Panc1 (cell line): ENCODE results near the gene GPR137B. TPM values are rescaled to one million over a fixed set of nuclear protein-coding genes. Genes with fewer than 3 reads are reported as not detected.
"Not testable (repeated sequence)": the region's sequence is repeated elsewhere in the genome, so short reads cannot be mapped to it uniquely, and the experiment has no call there.

Source experiments
- ATAC-seq: fragments of 200-7000 bp; cut with Tn5 transposase; 2 replicates; pipeline ENCODE4 v1.9.1; 2020; ENCODE audit warnings: mild to moderate bottlenecking, moderate library complexity
- BruUV-seq: library from RNA; stranded (reverse); fragments of 400-500 nt; replicated peaks from 2 replicates; lab custom pipeline; 2021; lab: Mats Ljungman, UMichigan
- CTCF ChIA-PET: fragments of 300-600 bp; sonication (Branson Sonifier 250); formaldehyde crosslinking; loops from one replicate; lab custom pipeline; 2022; ENCODE audit warnings: antibody characterized with exemption; lab: Charles Lee
- POLR2A ChIA-PET: fragments of 300-600 bp; sonication (Branson Sonifier 250); formaldehyde crosslinking; loops from one replicate; lab custom pipeline; 2022; ENCODE audit warnings: antibody characterized with exemption; lab: Charles Lee
- DNase-seq: peaks from one replicate; pipeline ENCODE4 v3.0.0-alpha.2; 2010; ENCODE audit warnings: low read depth, low spot score
- H3K27ac ChIP-seq: 2 replicates; pipeline ENCODE4 v1.5.1; 2011; ENCODE audit warnings: mild to moderate bottlenecking, low read length, inconsistent platforms
- H3K27me3 ChIP-seq: fragments of 200-500 bp; sonication (Bioruptor generic); 2 replicates; pipeline ENCODE4 v1.6.0; 2014; ENCODE audit warnings: low read length, inconsistent platforms; ENCODE audit not compliant: control insufficient read depth, insufficient read depth
- H3K36me3 ChIP-seq: fragments of 200-500 bp; sonication (Bioruptor generic); 2 replicates; pipeline ENCODE4 v1.5.1; 2014; ENCODE audit warnings: inconsistent platforms, mild to moderate bottlenecking, low read length, moderate library complexity; ENCODE audit not compliant: control insufficient read depth, insufficient read depth
- H3K4me1 ChIP-seq: 2 replicates; pipeline ENCODE4 v1.5.1; 2011; ENCODE audit warnings: inconsistent platforms, mild to moderate bottlenecking, low read length, moderate library complexity; ENCODE audit not compliant: control insufficient read depth, insufficient read depth
- H3K4me3 ChIP-seq, 2 experiments: 2 replicates each; pipeline ENCODE4 v1.5.1; 2011 to 2012; ENCODE audit warnings: low read depth in 2 of 2, low read length in 2 of 2, mild to moderate bottlenecking in 2 of 2, inconsistent platforms in 1 of 2, moderate library complexity in 1 of 2
- H3K9me3 ChIP-seq: fragments of 200-500 bp; sonication (Bioruptor generic); 2 replicates; pipeline ENCODE4 v1.5.1; 2014; ENCODE audit warnings: low read depth, mild to moderate bottlenecking, inconsistent platforms, low read length, moderate library complexity; ENCODE audit not compliant: control insufficient read depth, insufficient read depth
- POLR2AphosphoS5 ChIP-seq: IDR thresholded peaks from 2 replicates; pipeline ENCODE4 v1.6.1; 2012; ENCODE audit warnings: mild to moderate bottlenecking, low read depth, low read length, moderate library complexity
- SIN3A ChIP-seq: IDR thresholded peaks from 2 replicates; pipeline ENCODE4 v1.6.1; 2012; ENCODE audit warnings: low read depth, mild to moderate bottlenecking, low read length, moderate library complexity, borderline replicate concordance; ENCODE audit not compliant: insufficient read depth
- TCF7L2 ChIP-seq: IDR thresholded peaks from 2 replicates; pipeline ENCODE4 v1.6.1; 2011; ENCODE audit warnings: mild to moderate bottlenecking, low read depth, low read length, inconsistent platforms
- in situ Hi-C: cut with HindIII; loops from 2 replicates; pipeline ENCODE4 v1.10.0; 2016; ENCODE audit warnings: low sequenced_read_pairs, low pct_unique_long_range_greater_than_20kb
- intact Hi-C: fragments of 100-400 bp; cut with micrococcal nuclease; formaldehyde crosslinking; loops from one replicate; pipeline ENCODE4 v1.10.0; 2022; ENCODE audit not compliant: unreplicated experiment
- total RNA-seq: library from RNA; stranded (reverse); gene quantifications from one replicate; pipeline ENCODE4 v1.2.1, GENCODE V29; 2021; ENCODE audit not compliant: unreplicated experiment
- TF ChIP-seq, protein P1 (sequence below): fragments of 450-650 bp; IDR thresholded peaks from 2 replicates; pipeline ENCODE4 v1.5.1; 2017; ENCODE audit warnings: mild to moderate bottlenecking
- TF ChIP-seq, protein P2 (sequence below), 2 experiments: IDR thresholded peaks; 2 replicates each; pipeline ENCODE4 v1.6.1; 2011 to 2012; ENCODE audit warnings: low read depth in 2 of 2, control low read depth in 1 of 2, low read length in 1 of 2, mild to moderate bottlenecking in 1 of 2, moderate library complexity in 1 of 2; ENCODE audit not compliant: insufficient read depth in 1 of 2

The GPR137B gene
- total RNA-seq, 1 experiment from 2014 or later: 25.3 TPM

DNA sequence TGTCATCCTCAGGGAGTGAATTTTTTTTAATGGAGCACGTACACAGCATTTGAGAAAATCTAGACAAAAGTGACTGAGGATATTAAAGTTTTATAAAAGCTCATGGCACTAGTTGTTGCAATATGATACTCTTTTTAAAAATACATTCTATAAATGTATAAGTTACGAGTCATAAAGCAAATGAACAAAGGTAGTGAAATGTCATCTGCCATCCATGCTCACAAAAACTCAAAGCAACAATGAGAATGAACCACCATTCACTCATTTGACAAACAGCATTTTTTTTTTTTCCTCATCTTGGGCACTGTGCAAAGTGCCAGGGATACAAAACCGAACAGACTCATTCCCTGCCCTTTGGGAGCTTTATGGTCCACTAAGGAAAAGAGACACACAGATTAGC, 38.7 kb downstream of the GPR137B start:
- BruUV-seq: no TSS peak
- no peaks in the 10 kb centered on the region for H3K9me3 ChIP-seq
- intact Hi-C loops: no loop called here
- no peak overlapping the region for H3K4me3 ChIP-seq
- DNase-seq (peak; percentile 20), ATAC-seq (no peak; the same call in 1 of the 2 replicates)
- ChIA-PET POLR2A (interaction anchor here (0.6 kb wide), 1 partner anchor 28 kb away, joined by 3 read pairs; no protein-coding TSS in a partner anchor), CTCF (no interaction called here)
- H3K27me3 ChIP-seq: no peaks in the 10 kb centered on the region
- no peak overlapping the region for H3K27ac ChIP-seq
- H3K4me1 ChIP-seq: no peaks in the 10 kb centered on the region
- no peak for TF ChIP-seq POLR2AphosphoS5
- TF ChIP-seq SIN3A: no peak
- TF ChIP-seq, protein P1, sequence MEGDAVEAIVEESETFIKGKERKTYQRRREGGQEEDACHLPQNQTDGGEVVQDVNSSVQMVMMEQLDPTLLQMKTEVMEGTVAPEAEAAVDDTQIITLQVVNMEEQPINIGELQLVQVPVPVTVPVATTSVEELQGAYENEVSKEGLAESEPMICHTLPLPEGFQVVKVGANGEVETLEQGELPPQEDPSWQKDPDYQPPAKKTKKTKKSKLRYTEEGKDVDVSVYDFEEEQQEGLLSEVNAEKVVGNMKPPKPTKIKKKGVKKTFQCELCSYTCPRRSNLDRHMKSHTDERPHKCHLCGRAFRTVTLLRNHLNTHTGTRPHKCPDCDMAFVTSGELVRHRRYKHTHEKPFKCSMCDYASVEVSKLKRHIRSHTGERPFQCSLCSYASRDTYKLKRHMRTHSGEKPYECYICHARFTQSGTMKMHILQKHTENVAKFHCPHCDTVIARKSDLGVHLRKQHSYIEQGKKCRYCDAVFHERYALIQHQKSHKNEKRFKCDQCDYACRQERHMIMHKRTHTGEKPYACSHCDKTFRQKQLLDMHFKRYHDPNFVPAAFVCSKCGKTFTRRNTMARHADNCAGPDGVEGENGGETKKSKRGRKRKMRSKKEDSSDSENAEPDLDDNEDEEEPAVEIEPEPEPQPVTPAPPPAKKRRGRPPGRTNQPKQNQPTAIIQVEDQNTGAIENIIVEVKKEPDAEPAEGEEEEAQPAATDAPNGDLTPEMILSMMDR: no peak
- TF ChIP-seq TCF7L2: no peak
- TF ChIP-seq, protein P2, sequence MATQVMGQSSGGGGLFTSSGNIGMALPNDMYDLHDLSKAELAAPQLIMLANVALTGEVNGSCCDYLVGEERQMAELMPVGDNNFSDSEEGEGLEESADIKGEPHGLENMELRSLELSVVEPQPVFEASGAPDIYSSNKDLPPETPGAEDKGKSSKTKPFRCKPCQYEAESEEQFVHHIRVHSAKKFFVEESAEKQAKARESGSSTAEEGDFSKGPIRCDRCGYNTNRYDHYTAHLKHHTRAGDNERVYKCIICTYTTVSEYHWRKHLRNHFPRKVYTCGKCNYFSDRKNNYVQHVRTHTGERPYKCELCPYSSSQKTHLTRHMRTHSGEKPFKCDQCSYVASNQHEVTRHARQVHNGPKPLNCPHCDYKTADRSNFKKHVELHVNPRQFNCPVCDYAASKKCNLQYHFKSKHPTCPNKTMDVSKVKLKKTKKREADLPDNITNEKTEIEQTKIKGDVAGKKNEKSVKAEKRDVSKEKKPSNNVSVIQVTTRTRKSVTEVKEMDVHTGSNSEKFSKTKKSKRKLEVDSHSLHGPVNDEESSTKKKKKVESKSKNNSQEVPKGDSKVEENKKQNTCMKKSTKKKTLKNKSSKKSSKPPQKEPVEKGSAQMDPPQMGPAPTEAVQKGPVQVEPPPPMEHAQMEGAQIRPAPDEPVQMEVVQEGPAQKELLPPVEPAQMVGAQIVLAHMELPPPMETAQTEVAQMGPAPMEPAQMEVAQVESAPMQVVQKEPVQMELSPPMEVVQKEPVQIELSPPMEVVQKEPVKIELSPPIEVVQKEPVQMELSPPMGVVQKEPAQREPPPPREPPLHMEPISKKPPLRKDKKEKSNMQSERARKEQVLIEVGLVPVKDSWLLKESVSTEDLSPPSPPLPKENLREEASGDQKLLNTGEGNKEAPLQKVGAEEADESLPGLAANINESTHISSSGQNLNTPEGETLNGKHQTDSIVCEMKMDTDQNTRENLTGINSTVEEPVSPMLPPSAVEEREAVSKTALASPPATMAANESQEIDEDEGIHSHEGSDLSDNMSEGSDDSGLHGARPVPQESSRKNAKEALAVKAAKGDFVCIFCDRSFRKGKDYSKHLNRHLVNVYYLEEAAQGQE (IDR thresholded peaks at IDR 0.05; ENCODE audit: insufficient read depth in 1 of 2, low read depth in 2 of 2, low read length in 1 of 2): no peak
- no peaks in the 10 kb centered on the region for H3K36me3 ChIP-seq
- in situ Hi-C loops: no loop called here

DNA sequence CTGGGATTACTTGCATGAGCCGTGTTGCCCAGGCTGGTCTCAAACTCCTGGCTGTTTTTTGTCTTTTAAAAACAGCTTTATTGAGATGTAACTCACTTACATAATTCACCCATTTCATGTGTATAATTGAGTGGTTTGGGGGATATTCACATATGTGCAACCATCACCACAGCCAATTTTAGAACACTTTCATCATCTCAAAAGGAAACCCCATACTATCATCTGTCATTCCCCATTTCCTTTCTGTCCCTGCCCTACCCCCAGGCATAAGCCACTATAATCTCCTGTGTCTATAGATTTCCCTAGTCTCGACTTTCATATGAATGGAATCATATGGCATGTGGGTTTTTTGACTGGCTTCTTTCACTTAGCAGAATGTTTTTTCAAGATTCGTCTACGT, 43.3 kb downstream of the GPR137B start:
- CTCF ChIA-PET: no interaction called here
- in situ Hi-C loops: no loop called here

DNA sequence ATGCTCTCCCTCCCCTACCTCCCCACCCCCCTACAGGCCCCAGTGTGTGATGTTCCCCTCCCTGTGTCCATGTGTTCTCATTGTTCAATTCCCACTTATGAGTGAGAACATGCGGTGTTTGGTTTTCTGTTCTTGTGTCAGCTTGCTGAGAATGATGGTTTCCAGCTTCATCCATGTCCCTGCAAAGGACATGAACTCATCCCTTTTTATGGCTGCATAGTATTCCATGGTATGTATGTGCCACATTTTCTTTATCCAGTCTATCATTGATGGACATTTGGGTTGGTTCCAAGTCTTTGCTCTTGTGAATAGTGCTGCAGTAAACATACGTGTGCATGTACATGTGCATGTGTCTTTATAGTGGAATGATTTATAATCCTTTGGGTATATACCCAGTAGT, 44.1 kb downstream of the GPR137B start:
- ATAC-seq, H3K4me3 ChIP-seq, in situ Hi-C loops, intact Hi-C loops, CTCF ChIA-PET, H3K4me1 ChIP-seq, DNase-seq, BruUV-seq, POLR2A ChIA-PET, H3K36me3 ChIP-seq, H3K27me3 ChIP-seq, H3K9me3 ChIP-seq, H3K27ac ChIP-seq: not testable (repeated sequence)

More for the DNA sequence above, 43.3 kb downstream of the GPR137B start:
- H3K27me3 ChIP-seq: no peaks in the 10 kb centered on the region
- H3K36me3 ChIP-seq: no peaks in the 10 kb centered on the region
- H3K27ac ChIP-seq: no peak overlapping the region
- no peaks in the 10 kb centered on the region for H3K9me3 ChIP-seq
- no peaks in the 10 kb centered on the region for H3K4me1 ChIP-seq
- BruUV-seq: no TSS peak
- POLR2A ChIA-PET: no interaction called here
- DNase-seq: no peak
- TF ChIP-seq SIN3A: no peak
- no peak for ATAC-seq
- intact Hi-C loops: no loop called here
- H3K4me3 ChIP-seq: no peak overlapping the region

DNA sequence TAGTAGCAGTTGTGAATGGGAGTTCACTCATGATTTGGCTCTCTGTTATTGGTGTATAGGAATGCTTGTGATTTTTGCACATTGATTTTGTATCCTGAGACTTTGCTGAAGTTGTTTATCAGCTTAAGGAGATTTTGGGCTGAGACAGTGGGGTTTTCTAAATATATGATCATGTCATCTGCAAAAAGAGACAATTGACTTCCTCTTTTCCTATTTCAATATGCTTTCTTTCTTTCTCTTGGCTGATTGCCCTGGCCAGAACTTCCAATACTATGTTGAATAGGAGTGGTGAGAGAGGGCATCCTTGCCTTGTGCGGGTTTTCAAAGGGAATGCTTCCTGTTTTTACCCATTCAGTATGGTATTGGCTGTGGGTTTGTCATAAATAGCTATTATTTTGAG, 45.7 kb downstream of the GPR137B start:
- H3K4me3 ChIP-seq, BruUV-seq, DNase-seq, CTCF ChIA-PET, H3K27me3 ChIP-seq, intact Hi-C loops, H3K27ac ChIP-seq, ATAC-seq, H3K4me1 ChIP-seq, in situ Hi-C loops, H3K9me3 ChIP-seq, H3K36me3 ChIP-seq, POLR2A ChIA-PET: not testable (repeated sequence)
